GM12874 (cell line): ENCODE data around the gene NISCH.

Experiments
- CTCF ChIP-seq: IDR thresholded peaks from 2 replicates; pipeline ENCODE4 v1.5.1; 2011; ENCODE audit warnings: low read depth, mild to moderate bottlenecking, control low read depth, low read length, moderate library complexity; ENCODE audit not compliant: insufficient read depth

The NISCH gene

GRCh38 chr3:52525680-52526561, 70.5 kb downstream of the NISCH start:
- no peak for TF ChIP-seq CTCF

GRCh38 chr3:52527039-52527731, 71.8 kb downstream of the NISCH start:
- TF ChIP-seq CTCF: no peak

GRCh38 chr3:52527732-52528585, 72.6 kb downstream of the NISCH start:
- TF ChIP-seq CTCF: no peak

- no peak for TF ChIP-seq CTCF
Measured at GRCh38 chr3:52528586-52529375, 73.4 kb downstream of the NISCH start.

GRCh38 chr3:52529376-52530333, 74.3 kb downstream of the NISCH start:
- no peak for TF ChIP-seq CTCF
